ENCODE results near the gene NPLOC4.

NPLOC4 gene

GRCh38 chr17:81683584-81684441, 46.9 kb upstream of the NPLOC4 start, which contains the start of the genes ARL16 and HGS:
ARL16 (minus strand) TSS chr17:81683797; CDS start chr17:81683753, 44 bp downstream.
HGS (plus strand) TSS chr17:81684011; CDS start chr17:81684067, 56 bp downstream.
- TF ChIP-seq TAF1 (IDR thresholded peaks at IDR 0.05; ENCODE audit: borderline replicate concordance, insufficient read depth, low read length) (peak; percentile 49; the same call in 1 of the 2 replicates), POLR2AphosphoS5 (IDR thresholded peaks at IDR 0.05; ENCODE audit: low read depth, low read length) (peak; percentile 36; the same call in 1 of the 2 replicates), FOXP2 (optimal IDR thresholded peaks at IDR 0.05; ENCODE audit: borderline replicate concordance, extremely low read depth, extremely low read length, insufficient read depth) (peak; percentile 75), SIN3A (IDR thresholded peaks at IDR 0.05; ENCODE audit: borderline replicate concordance, insufficient read depth, low read length) (no peak), REST (IDR thresholded peaks at IDR 0.05; ENCODE audit: insufficient read depth in 1 of 2, low read depth in 2 of 2, low read length in 2 of 2) (no peak; a peak in 1 of 4 replicates)

DNA sequence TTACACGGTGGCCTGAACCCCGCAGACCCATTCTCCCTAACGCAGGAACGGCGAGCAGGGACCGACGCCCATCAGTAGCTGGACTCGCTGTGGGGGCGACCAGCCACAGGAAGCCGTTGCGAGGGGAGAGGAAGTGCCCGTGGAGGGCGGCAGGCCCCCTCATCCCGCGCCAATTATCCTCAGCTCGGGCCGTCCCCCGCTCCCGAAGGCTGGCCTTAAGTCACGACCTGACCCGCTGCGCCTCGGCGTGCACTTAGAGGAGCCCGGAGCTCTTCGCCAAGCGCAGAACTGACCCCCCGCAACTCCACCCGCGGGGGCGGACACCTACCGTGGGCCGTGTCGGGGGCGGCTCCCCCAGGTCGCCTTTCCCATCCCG, 46.3 kb upstream of the NPLOC4 start:
- TF ChIP-seq SIN3A (IDR thresholded peaks at IDR 0.05; ENCODE audit: borderline replicate concordance, insufficient read depth, low read length) (no peak), FOXP2 (optimal IDR thresholded peaks at IDR 0.05; ENCODE audit: borderline replicate concordance, extremely low read depth, extremely low read length, insufficient read depth) (no peak), POLR2AphosphoS5 (IDR thresholded peaks at IDR 0.05; ENCODE audit: low read depth, low read length) (peak; percentile 5; the same call in 1 of the 2 replicates), TAF1 (IDR thresholded peaks at IDR 0.05; ENCODE audit: borderline replicate concordance, insufficient read depth, low read length) (peak; percentile 3; the same call in 1 of the 2 replicates), REST (IDR thresholded peaks at IDR 0.05; ENCODE audit: insufficient read depth in 1 of 2, low read depth in 2 of 2, low read length in 2 of 2) (no peak)

GRCh38 chr17:81682565-81683207, 45.8 kb upstream of the NPLOC4 start:
- TF ChIP-seq TAF1 (IDR thresholded peaks at IDR 0.05; ENCODE audit: borderline replicate concordance, insufficient read depth, low read length) (no peak), POLR2AphosphoS5 (IDR thresholded peaks at IDR 0.05; ENCODE audit: low read depth, low read length) (no peak), SIN3A (IDR thresholded peaks at IDR 0.05; ENCODE audit: borderline replicate concordance, insufficient read depth, low read length) (no peak)

- TF ChIP-seq SIN3A (IDR thresholded peaks at IDR 0.05; ENCODE audit: borderline replicate concordance, insufficient read depth, low read length) (no peak), TAF1 (IDR thresholded peaks at IDR 0.05; ENCODE audit: borderline replicate concordance, insufficient read depth, low read length) (no peak), REST (IDR thresholded peaks at IDR 0.05; ENCODE audit: insufficient read depth in 1 of 2, low read depth in 2 of 2, low read length in 2 of 2) (no peak), POLR2AphosphoS5 (IDR thresholded peaks at IDR 0.05; ENCODE audit: low read depth, low read length) (no peak), FOXP2 (optimal IDR thresholded peaks at IDR 0.05; ENCODE audit: borderline replicate concordance, extremely low read depth, extremely low read length, insufficient read depth) (no peak)
These were observed 44.8 kb upstream of the NPLOC4 start for GRCh38 chr17:81681672-81682071.

GRCh38 chr17:81680150-81680549, 43.2 kb upstream of the NPLOC4 start:
- no peak for TF ChIP-seq TAF1 (IDR thresholded peaks at IDR 0.05; ENCODE audit: borderline replicate concordance, insufficient read depth, low read length)
- no peak for TF ChIP-seq FOXP2 (optimal IDR thresholded peaks at IDR 0.05; ENCODE audit: borderline replicate concordance, extremely low read depth, extremely low read length, insufficient read depth)
- TF ChIP-seq SIN3A (IDR thresholded peaks at IDR 0.05; ENCODE audit: borderline replicate concordance, insufficient read depth, low read length) = no peak
- no peak for TF ChIP-seq REST (IDR thresholded peaks at IDR 0.05; ENCODE audit: insufficient read depth in 1 of 2, low read depth in 2 of 2, low read length in 2 of 2)
- no peak for TF ChIP-seq POLR2AphosphoS5 (IDR thresholded peaks at IDR 0.05; ENCODE audit: low read depth, low read length)
